Fibroblast of lung (primary cell): ENCODE results near the gene PPP2R1B.

Source experiments
- CTCF ChIP-seq, 2 donors: IDR thresholded peaks in 1 of 2; conservative IDR thresholded peaks in 1 of 2; 1 replicate in 1 of 2; 2 replicates in 1 of 2; pipeline ENCODE4 v1.5.1; 2011 to 2012; ENCODE audit warnings: low read length in 2 of 2, control low read depth in 1 of 2, inconsistent platforms in 1 of 2, low read depth in 1 of 2, mild to moderate bottlenecking in 1 of 2
- EZH2 ChIP-seq: IDR thresholded peaks from 2 replicates; pipeline ENCODE4 v1.5.1; 2012; ENCODE audit warnings: low read length, control low read depth, mild to moderate bottlenecking; ENCODE audit errors: missing control alignments

- no peak for TF ChIP-seq EZH2
- TF ChIP-seq CTCF (conservative IDR thresholded peaks at IDR 0.05 in 1 of 2, IDR thresholded peaks at IDR 0.05 in 1 of 2; ENCODE audit: low read depth in 1 of 2, low read length in 2 of 2): no peak
Measured at GRCh38 chr11:111718859-111719258, 47.3 kb downstream of the PPP2R1B start.
